ENCODE data around the gene TENM3. TPM values are rescaled to one million over a fixed set of nuclear protein-coding genes. Genes with fewer than 3 reads are reported as not detected.

The TENM3 gene
- polyA plus RNA-seq, 1 of the 3 experiments (the other 2 are of a cell fraction), result 10.4 TPM

DNA sequence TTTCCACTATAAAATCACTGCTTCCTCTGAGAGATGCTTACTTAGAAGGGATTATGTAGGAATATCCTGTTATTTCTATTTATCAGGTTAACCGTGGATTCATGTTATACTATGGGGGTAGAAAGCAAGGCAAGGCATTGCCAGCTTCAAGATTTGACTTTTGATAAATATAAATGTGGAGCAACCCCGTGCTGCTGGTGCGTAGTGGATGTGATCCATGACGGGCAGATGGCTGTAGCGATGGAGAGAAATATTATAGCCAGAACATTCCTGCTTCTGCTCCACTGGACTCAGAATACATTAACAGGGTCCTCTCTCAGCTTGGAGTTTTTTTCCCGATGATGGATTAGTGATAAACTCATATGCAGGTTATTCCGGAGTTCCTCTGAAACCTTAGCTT is 157.6 kb downstream of the TENM3 start (continued):
- TF ChIP-seq, protein P1, sequence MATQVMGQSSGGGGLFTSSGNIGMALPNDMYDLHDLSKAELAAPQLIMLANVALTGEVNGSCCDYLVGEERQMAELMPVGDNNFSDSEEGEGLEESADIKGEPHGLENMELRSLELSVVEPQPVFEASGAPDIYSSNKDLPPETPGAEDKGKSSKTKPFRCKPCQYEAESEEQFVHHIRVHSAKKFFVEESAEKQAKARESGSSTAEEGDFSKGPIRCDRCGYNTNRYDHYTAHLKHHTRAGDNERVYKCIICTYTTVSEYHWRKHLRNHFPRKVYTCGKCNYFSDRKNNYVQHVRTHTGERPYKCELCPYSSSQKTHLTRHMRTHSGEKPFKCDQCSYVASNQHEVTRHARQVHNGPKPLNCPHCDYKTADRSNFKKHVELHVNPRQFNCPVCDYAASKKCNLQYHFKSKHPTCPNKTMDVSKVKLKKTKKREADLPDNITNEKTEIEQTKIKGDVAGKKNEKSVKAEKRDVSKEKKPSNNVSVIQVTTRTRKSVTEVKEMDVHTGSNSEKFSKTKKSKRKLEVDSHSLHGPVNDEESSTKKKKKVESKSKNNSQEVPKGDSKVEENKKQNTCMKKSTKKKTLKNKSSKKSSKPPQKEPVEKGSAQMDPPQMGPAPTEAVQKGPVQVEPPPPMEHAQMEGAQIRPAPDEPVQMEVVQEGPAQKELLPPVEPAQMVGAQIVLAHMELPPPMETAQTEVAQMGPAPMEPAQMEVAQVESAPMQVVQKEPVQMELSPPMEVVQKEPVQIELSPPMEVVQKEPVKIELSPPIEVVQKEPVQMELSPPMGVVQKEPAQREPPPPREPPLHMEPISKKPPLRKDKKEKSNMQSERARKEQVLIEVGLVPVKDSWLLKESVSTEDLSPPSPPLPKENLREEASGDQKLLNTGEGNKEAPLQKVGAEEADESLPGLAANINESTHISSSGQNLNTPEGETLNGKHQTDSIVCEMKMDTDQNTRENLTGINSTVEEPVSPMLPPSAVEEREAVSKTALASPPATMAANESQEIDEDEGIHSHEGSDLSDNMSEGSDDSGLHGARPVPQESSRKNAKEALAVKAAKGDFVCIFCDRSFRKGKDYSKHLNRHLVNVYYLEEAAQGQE (IDR thresholded peaks at IDR 0.05; ENCODE audit: low read depth, low read length), result no peak
- TF ChIP-seq JUND (IDR thresholded peaks at IDR 0.05), result no peak
- TF ChIP-seq, protein P2, sequence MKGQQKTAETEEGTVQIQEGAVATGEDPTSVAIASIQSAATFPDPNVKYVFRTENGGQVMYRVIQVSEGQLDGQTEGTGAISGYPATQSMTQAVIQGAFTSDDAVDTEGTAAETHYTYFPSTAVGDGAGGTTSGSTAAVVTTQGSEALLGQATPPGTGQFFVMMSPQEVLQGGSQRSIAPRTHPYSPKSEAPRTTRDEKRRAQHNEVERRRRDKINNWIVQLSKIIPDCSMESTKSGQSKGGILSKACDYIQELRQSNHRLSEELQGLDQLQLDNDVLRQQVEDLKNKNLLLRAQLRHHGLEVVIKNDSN (IDR thresholded peaks at IDR 0.05; ENCODE audit: borderline replicate concordance, low read depth), result no peak

DNA sequence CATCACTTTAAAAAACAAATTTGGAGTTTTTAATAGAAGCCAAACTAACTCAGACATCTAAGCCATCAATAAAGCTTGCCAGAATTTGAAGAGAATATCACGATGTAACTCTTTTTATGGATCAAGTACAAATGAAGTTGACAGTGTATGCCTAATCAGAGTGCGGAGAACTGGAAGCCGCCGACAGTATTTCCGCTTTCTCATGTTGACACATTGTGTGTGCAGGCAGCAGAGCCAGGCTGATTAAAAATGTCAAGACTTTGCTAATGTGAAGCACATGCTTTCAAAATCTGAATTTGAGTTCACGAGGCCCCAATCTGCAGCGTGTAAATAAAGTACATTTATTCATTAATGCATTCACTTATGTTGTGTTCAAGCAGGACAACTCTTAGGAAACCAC is 161.2 kb downstream of the TENM3 start:
- Histone ChIP-seq H3K9me2 (no peaks in the 10 kb centered on the region), H3F3A (replicated peaks; ENCODE audit: insufficient read depth) (no peaks in the 10 kb centered on the region), H3K79me2 (ENCODE audit: insufficient read depth) (no peaks in the 10 kb centered on the region), H3K4me1 (ENCODE audit: control insufficient read depth in 1 of 2, insufficient read depth in 2 of 2, low read depth in 1 of 2, low read length in 1 of 2) (peaks cover 0 to 2% of the 10 kb centered on the region in 2 experiments; a peak in 2 of 4 replicates), H4K20me1 (ENCODE audit: insufficient read depth) (no peaks in the 10 kb centered on the region), H3K4me3 (ENCODE audit: low read depth in 2 of 2, low read length in 1 of 2) (no peak overlapping the region), H3K9me3 (no peaks in the 10 kb centered on the region), H3K36me3 (replicated peaks in 1 of 2; ENCODE audit: control insufficient read depth in 1 of 2, insufficient read depth in 2 of 2, low read length in 1 of 2) (peaks cover 0 to 3% of the 10 kb centered on the region in 2 experiments), H2AFZ (ENCODE audit: low read depth) (no peak overlapping the region), H3K4me2 (no peak overlapping the region), H3K27me3 (ENCODE audit: insufficient read depth) (no peaks in the 10 kb centered on the region), H3K27ac (ENCODE audit: low read depth in 2 of 2, low read length in 1 of 2) (no peak overlapping the region), H3K9ac (no peak overlapping the region)
- 92% methylated on average over 7 of the region's 7 CpGs for WGBS (ENCODE audit: low lambda C conversion rate)
- POLR2A ChIA-PET, result no interaction called here
- CTCF ChIA-PET, result no interaction called here
- TF ChIP-seq, protein P3, sequence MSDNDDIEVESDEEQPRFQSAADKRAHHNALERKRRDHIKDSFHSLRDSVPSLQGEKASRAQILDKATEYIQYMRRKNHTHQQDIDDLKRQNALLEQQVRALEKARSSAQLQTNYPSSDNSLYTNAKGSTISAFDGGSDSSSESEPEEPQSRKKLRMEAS (IDR thresholded peaks at IDR 0.05; ENCODE audit: low read depth), result no peak
- TF ChIP-seq EP300 (IDR thresholded peaks at IDR 0.05; ENCODE audit: borderline replicate concordance in 1 of 2, low read depth in 1 of 2, low read length in 1 of 2), result no peak
- TF ChIP-seq FOXM1 (IDR thresholded peaks at IDR 0.05; ENCODE audit: low read depth), result no peak
- TF ChIP-seq GATA2 (CRISPR knock-in tag; IDR thresholded peaks at IDR 0.05), result no peak
- TF ChIP-seq NFIC (IDR thresholded peaks at IDR 0.05; ENCODE audit: borderline replicate concordance), result no peak
- no peak for TF ChIP-seq MXI1 (IDR thresholded peaks at IDR 0.05; ENCODE audit: low read depth, low read length)
- TF ChIP-seq RAD21 (IDR thresholded peaks at IDR 0.05; ENCODE audit: low read length), result no peak
- TF ChIP-seq, protein P4, sequence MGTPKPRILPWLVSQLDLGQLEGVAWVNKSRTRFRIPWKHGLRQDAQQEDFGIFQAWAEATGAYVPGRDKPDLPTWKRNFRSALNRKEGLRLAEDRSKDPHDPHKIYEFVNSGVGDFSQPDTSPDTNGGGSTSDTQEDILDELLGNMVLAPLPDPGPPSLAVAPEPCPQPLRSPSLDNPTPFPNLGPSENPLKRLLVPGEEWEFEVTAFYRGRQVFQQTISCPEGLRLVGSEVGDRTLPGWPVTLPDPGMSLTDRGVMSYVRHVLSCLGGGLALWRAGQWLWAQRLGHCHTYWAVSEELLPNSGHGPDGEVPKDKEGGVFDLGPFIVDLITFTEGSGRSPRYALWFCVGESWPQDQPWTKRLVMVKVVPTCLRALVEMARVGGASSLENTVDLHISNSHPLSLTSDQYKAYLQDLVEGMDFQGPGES (IDR thresholded peaks at IDR 0.05; ENCODE audit: low read depth, low read length), result no peak
- no peak for TF ChIP-seq FOSL2 (IDR thresholded peaks at IDR 0.05; ENCODE audit: borderline replicate concordance, low read depth)
- DNase-seq, result no peak
